Naive B cell (primary cell): ENCODE data around the gene POU2F1. TPM values are rescaled to one million over a fixed set of nuclear protein-coding genes. Genes with fewer than 3 reads are reported as not detected.
"Not testable (repeated sequence)": the region's sequence is repeated elsewhere in the genome, so short reads cannot be mapped to it uniquely, and the experiment has no call there.

Experiments
- ATAC-seq, 2 donors: fragments of 150-1000 bp; cut with Tn5 transposase; 2 replicates each; pipeline ENCODE4 v1.10.0; 2021; ENCODE audit warnings: low read depth in 2 of 2, mild to moderate bottlenecking in 2 of 2, moderate library complexity in 2 of 2
- DNase-seq: peaks from one replicate; pipeline ENCODE4 v3.0.0; 2022
- H3K27ac Mint-ChIP-seq, 6 donors: one replicate each; pipeline ENCODE4 v1.8.0; 2020 to 2022; ENCODE audit warnings: mild to moderate bottlenecking in 6 of 6, mixed read lengths in 6 of 6, moderate library complexity in 5 of 6, inconsistent platforms in 2 of 6
- H3K27me3 Mint-ChIP-seq, 3 donors: one replicate each; pipeline ENCODE4 v1.8.0; 2021 to 2022; ENCODE audit warnings: mixed read lengths in 3 of 3, mild to moderate bottlenecking in 1 of 3
- H3K36me3 Mint-ChIP-seq, 2 donors: one replicate each; pipeline ENCODE4 v1.8.0; 2020 to 2022; ENCODE audit warnings: mixed read lengths in 2 of 2, inconsistent platforms in 1 of 2, mild to moderate bottlenecking in 1 of 2
- H3K4me1 Mint-ChIP-seq, 3 donors: one replicate each; pipeline ENCODE4 v1.8.0; 2020 to 2022; ENCODE audit warnings: mixed read lengths in 3 of 3, inconsistent platforms in 1 of 3, mild to moderate bottlenecking in 1 of 3, moderate library complexity in 1 of 3
- H3K4me3 Mint-ChIP-seq, 8 donors: one replicate each; pipeline ENCODE4 v1.8.0; 2020 to 2022; ENCODE audit warnings: mild to moderate bottlenecking in 8 of 8, mixed read lengths in 8 of 8, moderate library complexity in 8 of 8, inconsistent platforms in 2 of 8
- H3K9me3 Mint-ChIP-seq, 7 donors: one replicate each; pipeline ENCODE4 v1.8.0; 2020 to 2022; ENCODE audit warnings: mixed read lengths in 7 of 7, mild to moderate bottlenecking in 5 of 7, inconsistent platforms in 2 of 7, moderate library complexity in 1 of 7
- polyA plus RNA-seq, 6 donors: library from polyadenylated mRNA; unstranded; fragments of 300-500 nt; fragmentation: Illumina TruSeq; gene quantifications; one replicate each; pipeline ENCODE4 v1.2.3, GENCODE V29; 2021; ENCODE audit warnings: low read depth in 6 of 6

POU2F1 gene
- polyA plus RNA-seq, 6 donors from 2014 or later, result 12.2 to 23.6 (median 20.0) TPM

GRCh38 chr1:167294528-167294927 lies 73.8 kb downstream of the POU2F1 start:
- no peak for ATAC-seq
- H3K27me3 Mint-ChIP-seq, result no peaks in the 10 kb centered on the region

GRCh38 chr1:167297222-167298214 lies 76.8 kb downstream of the POU2F1 start:
- DNase-seq, result no peak
- H3K4me3 Mint-ChIP-seq, result no peak overlapping the region
- H3K36me3 Mint-ChIP-seq, result peaks cover 0 to 3% of the 10 kb centered on the region in 2 donors
- H3K4me1 Mint-ChIP-seq, result peaks cover 39 to 55% (median 44%) of the 10 kb centered on the region in 3 donors
- H3K27ac Mint-ChIP-seq, result peak overlapping the region in 3 of 6 donors; percentile 6 to 76 (median 63)
- no peaks in the 10 kb centered on the region for H3K27me3 Mint-ChIP-seq
- ATAC-seq, result no peak
- H3K9me3 Mint-ChIP-seq, result peaks cover 0 to 9% (median 2%) of the 10 kb centered on the region in 7 donors

More at GRCh38 chr1:167294528-167294927, 73.8 kb downstream of the POU2F1 start:
- H3K27ac Mint-ChIP-seq, result no peak overlapping the region
- H3K9me3 Mint-ChIP-seq, result peaks cover 0 to 7% (median 2%) of the 10 kb centered on the region in 7 donors
- H3K4me1 Mint-ChIP-seq, result peaks cover 42 to 47% (median 45%) of the 10 kb centered on the region in 3 donors
- no peak overlapping the region for H3K4me3 Mint-ChIP-seq
- DNase-seq, result no peak
- peaks cover 0 to 3% of the 10 kb centered on the region in 2 donors for H3K36me3 Mint-ChIP-seq

GRCh38 chr1:167298325-167298724 lies 77.6 kb downstream of the POU2F1 start:
- Mint-ChIP-seq H3K27me3 (no peaks in the 10 kb centered on the region), H3K36me3 (peaks cover 0 to 3% of the 10 kb centered on the region in 2 donors), H3K4me1 (peaks cover 34 to 49% (median 39%) of the 10 kb centered on the region in 3 donors), H3K27ac (no peak overlapping the region), H3K9me3 (peaks cover 0 to 9% (median 2%) of the 10 kb centered on the region in 7 donors), H3K4me3 (no peak overlapping the region)
- DNase-seq (no peak), ATAC-seq (no peak)

GRCh38 chr1:167301355-167301754 lies 80.7 kb downstream of the POU2F1 start:
- peaks cover 0 to 2% (median 0%) of the 10 kb centered on the region in 7 donors for H3K9me3 Mint-ChIP-seq
- H3K4me1 Mint-ChIP-seq, result peaks cover 22 to 35% (median 26%) of the 10 kb centered on the region in 3 donors
- ATAC-seq (peak in 1 of 2 donors; percentile 27), DNase-seq (no peak)
- H3K27ac Mint-ChIP-seq, result peak overlapping the region in 1 of 6 donors; percentile 59
- no peaks in the 10 kb centered on the region for H3K27me3 Mint-ChIP-seq
- no peak overlapping the region for H3K4me3 Mint-ChIP-seq
- no peaks in the 10 kb centered on the region for H3K36me3 Mint-ChIP-seq

- H3K9me3 Mint-ChIP-seq, result peaks cover 0 to 2% (median 0%) of the 10 kb centered on the region in 7 donors
- no peak overlapping the region for H3K27ac Mint-ChIP-seq
- ATAC-seq (no peak), DNase-seq (no peak)
- H3K4me1 Mint-ChIP-seq, result peaks cover 21 to 45% (median 29%) of the 10 kb centered on the region in 3 donors
- H3K27me3 Mint-ChIP-seq, result no peaks in the 10 kb centered on the region
- no peak overlapping the region for H3K4me3 Mint-ChIP-seq
- H3K36me3 Mint-ChIP-seq, result peaks cover 0 to 7% of the 10 kb centered on the region in 2 donors
Observed at GRCh38 chr1:167304165-167304564, 83.5 kb downstream of the POU2F1 start.

GRCh38 chr1:167305059-167305705 lies 84.5 kb downstream of the POU2F1 start:
- peaks cover 0 to 7% of the 10 kb centered on the region in 2 donors for H3K36me3 Mint-ChIP-seq
- H3K4me1 Mint-ChIP-seq, result peaks cover 19 to 47% (median 31%) of the 10 kb centered on the region in 3 donors
- no peaks in the 10 kb centered on the region for H3K27me3 Mint-ChIP-seq
- H3K9me3 Mint-ChIP-seq, result no peaks in the 10 kb centered on the region
- no peak for ATAC-seq
- peak overlapping the region in 3 of 6 donors; percentile 37 to 61 (median 46) for H3K27ac Mint-ChIP-seq
- DNase-seq, result no peak
- H3K4me3 Mint-ChIP-seq, result no peak overlapping the region

GRCh38 chr1:167305706-167306277 lies 85.1 kb downstream of the POU2F1 start:
- Mint-ChIP-seq H3K36me3 (peaks cover 0 to 7% of the 10 kb centered on the region in 2 donors), H3K4me3 (no peak overlapping the region), H3K9me3 (no peaks in the 10 kb centered on the region), H3K27me3 (no peaks in the 10 kb centered on the region), H3K4me1 (peaks cover 19 to 51% (median 32%) of the 10 kb centered on the region in 3 donors), H3K27ac (peak overlapping the region in 3 of 6 donors; percentile 37 to 56 (median 46))
- DNase-seq, result no peak
- no peak for ATAC-seq

- DNase-seq, result no peak
- Mint-ChIP-seq H3K4me3 (no peak overlapping the region), H3K36me3 (peaks cover 12 to 21% of the 10 kb centered on the region in 2 donors), H3K4me1 (peaks cover 12 to 31% (median 21%) of the 10 kb centered on the region in 3 donors), H3K27ac (peak overlapping the region in 2 of 6 donors; percentile 8 to 64), H3K9me3 (peaks cover 0 to 9% (median 5%) of the 10 kb centered on the region in 7 donors), H3K27me3 (no peaks in the 10 kb centered on the region)
- ATAC-seq, result no peak
Observed at GRCh38 chr1:167310732-167311131, 90.0 kb downstream of the POU2F1 start.

GRCh38 chr1:167312871-167313270 lies 92.2 kb downstream of the POU2F1 start:
- H3K36me3 Mint-ChIP-seq, result peaks cover 22 to 41% of the 10 kb centered on the region in 2 donors
- DNase-seq (no peak), ATAC-seq (no peak)
- H3K4me1 Mint-ChIP-seq, result peaks cover 13 to 31% (median 16%) of the 10 kb centered on the region in 3 donors
- H3K27ac Mint-ChIP-seq, result no peak overlapping the region
- H3K9me3 Mint-ChIP-seq, result peaks cover 10 to 29% (median 22%) of the 10 kb centered on the region in 7 donors
- no peaks in the 10 kb centered on the region for H3K27me3 Mint-ChIP-seq
- H3K4me3 Mint-ChIP-seq, result peak overlapping the region in 1 of 8 donors; percentile 70

GRCh38 chr1:167314671-167315070 lies 94.0 kb downstream of the POU2F1 start:
- no peaks in the 10 kb centered on the region for H3K27me3 Mint-ChIP-seq
- no peak for ATAC-seq
- H3K36me3 Mint-ChIP-seq, result peaks cover 36 to 56% of the 10 kb centered on the region in 2 donors
- H3K9me3 Mint-ChIP-seq, result peaks cover 11 to 44% (median 40%) of the 10 kb centered on the region in 7 donors
- H3K4me3 Mint-ChIP-seq, result no peak overlapping the region
- peaks cover 6 to 20% (median 9%) of the 10 kb centered on the region in 3 donors for H3K4me1 Mint-ChIP-seq
- no peak overlapping the region for H3K27ac Mint-ChIP-seq
- no peak for DNase-seq

GRCh38 chr1:167317463-167317862 lies 96.8 kb downstream of the POU2F1 start:
- peaks cover 2 to 10% (median 9%) of the 10 kb centered on the region in 3 donors for H3K4me1 Mint-ChIP-seq
- peaks cover 11 to 70% (median 67%) of the 10 kb centered on the region in 7 donors for H3K9me3 Mint-ChIP-seq
- no peak for ATAC-seq
- H3K27me3 Mint-ChIP-seq, result no peaks in the 10 kb centered on the region
- H3K27ac Mint-ChIP-seq, result no peak overlapping the region
- H3K4me3 Mint-ChIP-seq, result no peak overlapping the region
- peaks cover 57 to 68% of the 10 kb centered on the region in 2 donors for H3K36me3 Mint-ChIP-seq
- no peak for DNase-seq

- peaks cover 2 to 10% (median 2%) of the 10 kb centered on the region in 3 donors for H3K4me1 Mint-ChIP-seq
- not testable (repeated sequence) for ATAC-seq, DNase-seq, H3K4me3 Mint-ChIP-seq, H3K27me3 Mint-ChIP-seq, H3K27ac Mint-ChIP-seq
- peaks cover 6 to 87% (median 84%) of the 10 kb centered on the region in 7 donors for H3K9me3 Mint-ChIP-seq
- H3K36me3 Mint-ChIP-seq, result peaks cover 57 to 69% of the 10 kb centered on the region in 2 donors
Observed at GRCh38 chr1:167319206-167319605, 98.5 kb downstream of the POU2F1 start.

GRCh38 chr1:167322483-167322882 lies 101.8 kb downstream of the POU2F1 start:
- Mint-ChIP-seq H3K4me1 (peaks cover 0 to 8% (median 4%) of the 10 kb centered on the region in 3 donors), H3K36me3 (peaks cover 67 to 71% of the 10 kb centered on the region in 2 donors), H3K9me3 (peaks cover 13 to 100% (median 86%) of the 10 kb centered on the region in 7 donors), H3K4me3 (no peak overlapping the region), H3K27ac (peak overlapping the region in 3 of 6 donors; percentile 31 to 56 (median 54)), H3K27me3 (no peaks in the 10 kb centered on the region)
- DNase-seq, result no peak
- no peak for ATAC-seq
